ENCODE data around the gene GALNT3. TPM values are rescaled to one million over a fixed set of nuclear protein-coding genes. Genes with fewer than 3 reads are reported as not detected.

The GALNT3 gene
- total RNA-seq: 14.0 TPM
- polyA plus RNA-seq: 3.2 TPM

DNA sequence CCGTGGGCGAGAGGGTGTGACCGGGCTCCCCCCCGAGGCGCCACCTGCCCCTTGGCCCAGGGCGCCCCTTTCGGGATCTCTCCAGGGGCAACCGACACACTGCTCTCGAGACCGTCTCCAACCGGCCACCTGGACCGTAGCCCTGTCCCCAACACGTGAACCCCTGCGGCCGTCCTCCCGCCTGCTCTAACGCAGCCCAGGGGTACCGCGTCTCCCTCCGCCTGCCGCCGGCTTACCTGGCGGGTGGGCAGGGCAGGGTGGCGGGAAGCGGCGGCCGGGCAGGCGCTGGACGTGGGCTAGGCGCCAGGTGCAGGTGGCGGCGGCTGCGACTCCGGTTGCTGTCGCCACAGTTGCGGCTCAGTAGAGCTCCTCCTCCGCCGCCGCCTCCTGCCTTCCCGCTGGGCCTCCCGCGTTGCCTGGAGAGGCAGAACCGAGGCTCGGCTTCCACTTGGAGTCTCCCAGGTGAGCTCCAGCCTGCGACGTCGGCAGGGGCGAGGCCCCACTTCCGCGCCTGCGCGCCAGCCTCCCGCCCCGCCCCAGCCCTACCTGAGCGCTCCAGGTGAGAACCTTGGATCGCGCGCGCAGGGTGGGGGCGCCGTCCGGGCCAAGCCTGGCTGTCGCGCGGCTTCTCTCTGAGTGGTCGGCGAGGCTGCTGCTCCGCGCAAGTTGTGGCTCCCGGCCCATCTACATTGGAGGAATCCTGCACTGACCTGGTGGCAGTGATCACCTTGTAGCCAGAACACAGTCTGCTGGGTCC is at the start of gene GALNT3:
Gene GALNT3, minus strand, starts transcription at position 469 of the 757 bp plus-strand sequence. CDS start 23,547 bp downstream, outside the sequence.
- peak within 1 kb of the TSS; percentile 56 for H3K4me3 ChIP-seq (ENCODE audit: low read depth, low read length)
- peak within 1 kb of the TSS; percentile 83 for H3K27ac ChIP-seq (ENCODE audit: low read depth)
- under 1% methylated on average over 70 of the region's 70 CpGs for WGBS

DNA sequence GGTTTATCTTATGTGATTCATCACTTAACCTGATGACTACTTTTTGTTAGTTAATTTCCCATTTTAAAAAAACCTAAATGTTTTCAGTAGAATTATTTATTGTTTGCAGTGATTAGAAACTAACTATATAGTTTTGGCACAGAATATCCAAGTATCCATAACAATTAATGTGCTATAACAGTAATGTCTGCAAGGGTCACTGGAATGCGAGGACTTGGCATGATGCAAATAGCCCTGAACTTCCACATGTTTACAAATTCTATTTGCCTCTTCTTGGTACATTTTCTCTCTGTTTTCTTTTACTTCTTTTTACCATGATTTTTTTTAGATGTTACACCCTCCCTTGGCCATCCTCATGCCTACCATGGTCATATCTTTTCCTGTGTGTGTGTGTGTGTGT is 49.3 kb upstream of the GALNT3 start:
- no peaks in the 10 kb centered on the region for H3K36me3 ChIP-seq (ENCODE audit: insufficient read depth)
- DNase-seq (ENCODE audit: extremely low spot score): no peak
- H3K4me1 ChIP-seq (ENCODE audit: insufficient read depth): no peaks in the 10 kb centered on the region
- no peak overlapping the region for H3K27ac ChIP-seq (ENCODE audit: low read depth)
- WGBS: 90% methylated on average over 1 of the region's 1 CpG
- no peak overlapping the region for H3K4me3 ChIP-seq (ENCODE audit: low read depth, low read length)

More for the DNA sequence above, at the start of gene GALNT3:
- no peak for DNase-seq (ENCODE audit: extremely low spot score)
- Histone ChIP-seq H3K4me1 (ENCODE audit: insufficient read depth) (no peaks in the 10 kb centered on the region), H3K36me3 (ENCODE audit: insufficient read depth) (no peaks in the 10 kb centered on the region)

DNA sequence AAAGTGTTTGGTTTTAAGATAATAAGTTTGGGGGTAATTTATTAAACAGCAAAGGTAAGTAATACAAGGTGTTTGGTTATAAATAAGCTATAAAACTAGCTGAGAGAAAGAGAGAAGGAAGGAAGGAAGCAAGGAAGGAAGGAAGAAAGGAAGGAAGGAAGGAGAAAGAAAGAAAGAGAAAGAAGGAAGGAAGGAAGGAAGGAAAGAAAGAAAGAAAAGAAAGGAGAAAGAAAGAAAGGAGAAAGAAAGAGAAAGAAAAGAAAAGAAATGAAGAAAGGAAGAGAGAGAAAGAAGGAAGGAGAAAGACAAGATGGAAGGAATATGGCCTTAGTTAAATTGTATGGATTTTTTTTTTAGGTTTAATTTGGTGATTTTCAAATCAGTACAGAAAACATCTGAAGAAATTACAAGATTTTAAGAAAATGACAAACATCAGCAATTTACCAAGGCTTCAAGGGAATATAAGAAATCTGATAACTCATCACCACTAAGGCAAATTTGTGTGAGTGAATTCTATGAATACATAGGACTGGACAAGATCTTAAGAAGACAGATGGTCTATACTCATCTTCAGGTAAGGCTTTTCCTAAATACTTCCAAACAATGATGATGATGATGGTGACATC is 46.4 kb upstream of the GALNT3 start:
- H3K36me3 ChIP-seq (ENCODE audit: insufficient read depth): no peaks in the 10 kb centered on the region
- no peak for DNase-seq (ENCODE audit: extremely low spot score)
- no peak overlapping the region for H3K4me3 ChIP-seq (ENCODE audit: low read depth, low read length)
- H3K4me1 ChIP-seq (ENCODE audit: insufficient read depth): no peaks in the 10 kb centered on the region
- H3K27ac ChIP-seq (ENCODE audit: low read depth): no peak overlapping the region

DNA sequence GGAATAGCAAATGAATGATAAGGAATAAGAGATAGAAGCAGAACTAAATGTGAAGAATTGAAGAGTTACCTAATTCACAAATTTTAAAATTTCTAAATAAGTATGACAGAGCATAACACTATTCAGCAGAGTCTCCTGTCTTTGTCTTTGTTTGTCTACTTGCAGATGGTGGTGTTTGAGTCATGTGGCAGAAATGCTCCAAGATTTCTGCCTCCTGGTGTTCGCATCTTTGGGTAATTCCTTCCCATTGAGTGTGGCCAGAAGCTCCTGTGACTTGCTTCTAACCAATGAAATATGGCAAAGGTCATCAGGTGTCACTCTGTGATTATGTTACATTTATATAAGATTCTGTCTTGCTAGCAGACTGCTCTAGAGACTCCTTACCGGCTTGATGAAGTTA is 45.6 kb upstream of the GALNT3 start:
- no peaks in the 10 kb centered on the region for H3K36me3 ChIP-seq (ENCODE audit: insufficient read depth)

DNA sequence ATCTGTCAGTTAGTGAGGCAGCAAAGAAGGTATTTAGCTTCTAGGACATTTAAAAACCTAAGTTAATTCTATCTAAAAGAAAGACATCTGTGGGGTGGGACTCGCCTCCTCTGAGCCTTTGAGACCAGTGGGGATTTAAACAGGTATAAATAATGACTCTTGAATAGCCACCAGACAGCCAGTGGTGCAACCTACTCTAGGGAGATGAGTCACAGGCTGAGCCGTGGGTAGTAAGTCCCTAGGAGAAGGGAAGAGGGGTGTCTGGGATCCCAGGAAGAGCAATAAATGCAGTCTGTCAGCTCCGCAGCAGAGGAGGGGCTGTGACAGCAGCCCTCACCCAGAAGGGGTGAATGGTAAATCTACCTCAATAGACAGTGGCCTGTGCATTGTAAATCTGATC is 43.1 kb upstream of the GALNT3 start:
- no peak overlapping the region for H3K4me3 ChIP-seq (ENCODE audit: low read depth, low read length)
- WGBS: 45% methylated on average over 3 of the region's 3 CpGs
- DNase-seq (ENCODE audit: extremely low spot score): no peak
- H3K27ac ChIP-seq (ENCODE audit: low read depth): no peak overlapping the region
- H3K36me3 ChIP-seq (ENCODE audit: insufficient read depth): no peaks in the 10 kb centered on the region
- H3K4me1 ChIP-seq (ENCODE audit: insufficient read depth): no peaks in the 10 kb centered on the region

More for the DNA sequence above, 45.6 kb upstream of the GALNT3 start:
- no peak overlapping the region for H3K27ac ChIP-seq (ENCODE audit: low read depth)
- DNase-seq (ENCODE audit: extremely low spot score): no peak
- 86% methylated on average over 2 of the region's 2 CpGs for WGBS
- no peak overlapping the region for H3K4me3 ChIP-seq (ENCODE audit: low read depth, low read length)
- no peaks in the 10 kb centered on the region for H3K4me1 ChIP-seq (ENCODE audit: insufficient read depth)

DNA sequence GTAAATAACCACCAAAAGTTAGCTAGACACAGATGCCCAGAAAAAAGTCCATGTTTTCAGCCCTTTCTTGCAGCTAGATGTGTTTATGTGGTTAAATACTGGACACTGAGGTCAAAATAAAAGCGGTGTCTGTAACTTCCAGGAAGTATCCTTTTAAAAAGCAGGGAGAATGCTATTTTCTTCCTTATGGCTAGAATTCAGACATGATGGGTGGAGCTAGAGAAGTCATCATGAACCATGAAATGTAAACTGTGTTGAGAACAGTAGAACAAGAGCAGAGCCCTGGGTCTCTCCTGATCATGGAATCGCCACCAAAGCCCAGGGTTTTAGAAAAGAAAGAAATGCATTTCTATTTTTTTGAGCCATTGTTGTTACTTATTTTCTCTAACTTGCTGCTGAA is 41.3 kb upstream of the GALNT3 start:
- H3K4me1 ChIP-seq (ENCODE audit: insufficient read depth): no peaks in the 10 kb centered on the region
- no peak overlapping the region for H3K4me3 ChIP-seq (ENCODE audit: low read depth, low read length)
- H3K36me3 ChIP-seq (ENCODE audit: insufficient read depth): no peaks in the 10 kb centered on the region
- no peak for DNase-seq (ENCODE audit: extremely low spot score)
- WGBS: 85% methylated on average over 2 of the region's 2 CpGs
- H3K27ac ChIP-seq (ENCODE audit: low read depth): no peak overlapping the region

DNA sequence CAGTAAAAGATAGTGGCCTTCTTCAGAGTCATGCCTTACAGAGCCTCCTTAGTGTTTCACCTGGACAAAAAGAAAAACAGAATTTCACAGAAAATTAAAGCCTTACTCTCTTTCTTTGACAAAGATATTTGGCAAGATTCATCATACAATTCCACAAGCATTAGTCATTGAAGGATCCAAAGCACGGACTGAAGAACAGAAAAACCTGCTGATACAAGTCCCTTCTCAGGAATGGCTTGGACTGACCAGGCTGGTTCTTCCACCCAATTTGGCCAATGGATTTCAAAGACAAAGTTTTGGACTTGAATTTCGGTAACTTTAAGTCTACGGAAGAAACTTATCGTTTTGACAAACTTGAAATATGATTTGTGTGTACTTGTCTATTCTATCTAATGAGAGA is 39.1 kb upstream of the GALNT3 start:
- Histone ChIP-seq H3K36me3 (ENCODE audit: insufficient read depth) (no peaks in the 10 kb centered on the region), H3K4me3 (ENCODE audit: low read depth, low read length) (no peak overlapping the region), H3K4me1 (ENCODE audit: insufficient read depth) (no peaks in the 10 kb centered on the region), H3K27ac (ENCODE audit: low read depth) (no peak overlapping the region)
- no peak for DNase-seq (ENCODE audit: extremely low spot score)
- 82% methylated on average over 4 of the region's 4 CpGs for WGBS

DNA sequence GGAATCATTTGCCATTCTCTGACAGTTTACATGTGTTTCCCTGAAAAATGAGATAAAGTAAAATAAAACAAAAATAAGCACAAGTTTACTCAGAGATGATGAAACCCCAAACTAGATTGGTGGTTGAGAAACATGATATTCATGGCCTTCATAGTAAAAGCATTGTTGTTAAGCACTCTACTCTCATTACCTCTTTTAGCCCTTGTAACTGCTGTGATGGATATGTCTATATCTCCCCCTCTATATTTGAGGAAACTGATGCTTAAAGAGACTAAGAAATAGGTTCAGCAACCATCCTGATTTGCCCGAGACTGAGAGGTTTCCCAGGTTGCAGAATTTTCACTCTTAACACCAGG is 33.9 kb upstream of the GALNT3 start:
- H3K27ac ChIP-seq (ENCODE audit: low read depth): no peak overlapping the region
- 76% methylated on average over 1 of the region's 1 CpG for WGBS
- H3K4me1 ChIP-seq (ENCODE audit: insufficient read depth): no peaks in the 10 kb centered on the region
- no peak for DNase-seq (ENCODE audit: extremely low spot score)
- no peak overlapping the region for H3K4me3 ChIP-seq (ENCODE audit: low read depth, low read length)
- no peaks in the 10 kb centered on the region for H3K36me3 ChIP-seq (ENCODE audit: insufficient read depth)

DNA sequence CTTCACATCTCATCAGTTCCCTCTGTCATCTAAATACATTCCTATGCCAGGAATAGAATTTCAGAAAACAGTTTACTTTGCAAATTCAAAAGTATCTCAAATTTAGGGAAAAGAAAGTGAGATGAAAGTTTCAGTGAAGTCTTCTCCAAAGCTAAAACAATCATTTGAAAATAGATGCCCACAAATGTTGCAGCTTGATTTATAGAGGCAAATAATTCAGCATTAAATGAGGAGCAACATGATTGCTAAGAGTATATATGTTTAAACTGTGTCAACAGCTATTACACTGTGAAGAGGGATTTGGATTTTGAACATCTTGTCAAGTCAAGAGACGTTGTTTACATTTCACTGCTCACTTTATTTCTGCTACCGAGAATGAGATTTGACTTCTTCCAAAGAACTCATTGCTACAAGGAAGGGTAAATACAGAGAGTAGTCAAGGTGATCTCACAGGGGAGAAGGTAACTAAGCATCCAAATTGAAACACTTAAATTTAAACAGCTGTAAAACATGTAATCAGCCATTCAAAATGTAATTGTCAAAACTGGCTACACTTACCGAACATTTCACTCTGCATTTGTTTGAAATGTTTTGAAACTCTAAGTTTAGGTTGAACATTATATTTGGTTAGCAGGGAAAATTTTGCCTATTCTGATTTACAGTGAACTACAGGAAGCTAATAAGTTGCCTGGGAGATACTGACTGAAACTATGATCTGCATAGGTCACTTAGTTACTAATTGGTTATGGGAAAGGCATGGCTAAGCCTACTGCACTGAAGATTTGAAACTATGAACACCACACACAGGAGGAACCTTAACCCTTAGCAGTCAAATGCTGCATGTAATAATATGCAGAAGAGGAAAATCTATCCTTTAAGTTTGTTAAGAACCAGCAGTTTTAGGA is 33.2 kb upstream of the GALNT3 start:
- Histone ChIP-seq H3K36me3 (ENCODE audit: insufficient read depth) (no peaks in the 10 kb centered on the region), H3K4me3 (ENCODE audit: low read depth, low read length) (no peak overlapping the region), H3K27ac (ENCODE audit: low read depth) (no peak overlapping the region), H3K4me1 (ENCODE audit: insufficient read depth) (no peaks in the 10 kb centered on the region)
- WGBS: 64% methylated on average over 3 of the region's 3 CpGs
- no peak for DNase-seq (ENCODE audit: extremely low spot score)

DNA sequence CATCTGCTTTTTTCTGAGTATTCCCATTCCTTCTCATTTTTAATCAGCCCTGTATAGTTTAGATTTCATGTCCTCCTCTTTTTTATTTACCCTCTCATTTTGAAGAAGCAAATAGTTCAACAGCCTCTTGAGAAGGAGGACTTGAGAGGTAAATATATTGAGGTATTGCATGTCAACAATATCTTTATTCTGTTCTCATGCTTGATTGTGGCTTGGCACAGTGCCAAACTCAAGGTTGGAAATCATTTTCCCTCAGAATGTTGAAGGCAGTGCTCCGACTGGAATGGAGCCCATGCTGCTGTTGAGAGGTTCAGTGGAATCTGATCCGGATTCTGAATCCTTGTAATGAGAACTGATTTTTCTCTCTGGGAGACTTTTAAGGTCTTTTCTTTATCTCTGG is 31.0 kb upstream of the GALNT3 start:
- H3K4me1 ChIP-seq (ENCODE audit: insufficient read depth): no peaks in the 10 kb centered on the region
- no peak for DNase-seq (ENCODE audit: extremely low spot score)
- H3K4me3 ChIP-seq (ENCODE audit: low read depth, low read length): no peak overlapping the region
- no peak overlapping the region for H3K27ac ChIP-seq (ENCODE audit: low read depth)
- WGBS: 8% methylated on average over 2 of the region's 2 CpGs
- no peaks in the 10 kb centered on the region for H3K36me3 ChIP-seq (ENCODE audit: insufficient read depth)

DNA sequence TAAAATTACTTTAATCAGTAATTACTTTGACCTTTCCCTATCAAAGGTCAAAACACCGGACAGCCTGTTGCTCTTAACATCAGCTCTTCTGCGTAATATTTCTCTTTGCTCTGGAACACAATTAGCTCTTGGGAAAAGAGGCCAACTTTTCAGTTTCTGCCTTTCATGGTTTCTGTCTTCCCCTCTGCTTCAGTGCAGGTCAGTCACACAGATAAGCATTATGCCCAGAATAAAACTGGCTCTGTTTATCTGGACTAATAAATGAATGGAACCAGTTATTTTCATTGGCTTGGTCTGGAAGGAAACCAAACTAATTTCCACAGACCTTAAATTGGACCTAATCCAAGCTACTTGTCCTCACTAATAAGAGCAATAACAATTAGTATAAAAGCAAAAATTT is 26.2 kb upstream of the GALNT3 start:
- H3K27ac ChIP-seq (ENCODE audit: low read depth): no peak overlapping the region
- H3K4me1 ChIP-seq (ENCODE audit: insufficient read depth): no peaks in the 10 kb centered on the region
- WGBS: 44% methylated on average over 2 of the region's 2 CpGs
- no peaks in the 10 kb centered on the region for H3K36me3 ChIP-seq (ENCODE audit: insufficient read depth)
- DNase-seq (ENCODE audit: extremely low spot score): no peak
- H3K4me3 ChIP-seq (ENCODE audit: low read depth, low read length): no peak overlapping the region

DNA sequence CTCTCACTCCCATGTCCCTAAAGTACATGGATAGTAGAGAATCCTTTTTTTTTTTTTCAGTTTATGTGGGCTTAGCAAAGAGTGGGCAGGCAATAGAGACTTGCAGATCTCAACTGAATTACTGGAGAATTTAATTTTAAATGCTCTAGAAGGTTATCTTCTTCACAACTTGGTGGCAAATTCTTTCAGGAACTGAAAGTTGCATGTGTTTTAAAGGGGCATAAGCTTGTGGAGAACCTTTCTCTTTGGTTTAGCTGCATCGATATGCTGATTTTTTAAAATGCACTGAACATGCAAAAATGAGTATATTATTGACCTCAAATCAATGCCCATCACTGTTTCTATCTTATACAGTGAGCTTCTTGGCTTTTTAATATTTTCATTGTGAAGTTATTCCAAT is 24.9 kb upstream of the GALNT3 start:
- Histone ChIP-seq H3K27ac (ENCODE audit: low read depth) (no peak overlapping the region), H3K36me3 (ENCODE audit: insufficient read depth) (no peaks in the 10 kb centered on the region), H3K4me3 (ENCODE audit: low read depth, low read length) (no peak overlapping the region), H3K4me1 (ENCODE audit: insufficient read depth) (no peaks in the 10 kb centered on the region)
- 94% methylated on average over 1 of the region's 1 CpG for WGBS
- no peak for DNase-seq (ENCODE audit: extremely low spot score)

DNA sequence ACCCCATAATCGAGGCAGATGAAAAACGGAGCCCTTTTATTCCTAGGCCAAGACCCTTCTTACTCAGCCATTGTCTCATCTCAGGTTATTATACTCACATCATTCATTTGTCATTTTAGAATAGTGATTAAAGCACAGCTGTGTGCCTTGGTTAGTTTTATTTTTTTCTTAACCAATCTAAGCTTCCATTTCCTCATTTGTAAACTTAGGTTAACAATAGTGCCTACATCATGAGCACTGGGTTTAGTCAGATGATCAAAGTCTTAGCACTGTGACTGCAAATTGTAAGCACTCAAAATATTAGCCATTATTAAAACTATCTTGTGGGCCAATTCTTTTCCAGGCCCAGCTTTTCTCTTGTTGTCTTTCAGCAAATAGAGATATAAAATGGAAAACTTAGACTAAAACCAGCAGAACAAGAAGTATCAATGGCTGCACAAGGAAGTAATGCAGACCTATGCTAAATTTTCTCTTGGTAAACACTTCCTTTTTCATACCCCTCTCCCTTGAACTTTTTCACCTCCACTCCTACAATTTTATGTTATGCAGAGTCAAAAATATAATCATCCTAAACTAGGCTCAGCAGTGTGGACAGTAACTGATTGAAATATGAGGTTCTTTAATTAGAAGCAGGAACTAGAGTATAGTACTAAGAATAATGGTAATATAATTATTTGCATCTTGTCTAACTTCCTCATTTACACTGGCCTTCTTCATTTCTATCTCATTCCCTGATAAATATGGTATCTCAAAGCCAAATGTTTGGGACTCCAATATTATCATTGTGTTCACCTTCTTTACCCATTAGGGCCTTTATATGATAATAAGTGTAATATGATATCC is 21.5 kb upstream of the GALNT3 start:
- Histone ChIP-seq H3K36me3 (ENCODE audit: insufficient read depth) (no peaks in the 10 kb centered on the region), H3K4me3 (ENCODE audit: low read depth, low read length) (no peak overlapping the region), H3K4me1 (ENCODE audit: insufficient read depth) (no peaks in the 10 kb centered on the region), H3K27ac (ENCODE audit: low read depth) (no peak overlapping the region)
- 87% methylated on average over 2 of the region's 2 CpGs for WGBS
- no peak for DNase-seq (ENCODE audit: extremely low spot score)

Measured in urinary bladder (tissue), 4 donors.